K562 (cell line): ENCODE results near the gene CNPY3. TPM values are rescaled to one million over a fixed set of nuclear protein-coding genes. Genes with fewer than 3 reads are reported as not detected.

Experiments
- BMI1 ChIP-seq: fragments of 150-350 bp; IDR thresholded peaks from 2 replicates; pipeline ENCODE4 v1.6.1; 2014; ENCODE audit warnings: low read length
- CBFA2T2 ChIP-seq: fragments of 450-650 bp; conservative IDR thresholded peaks from 2 replicates; pipeline ENCODE4 v1.6.1; 2017; ENCODE audit warnings: mild to moderate bottlenecking
- HDAC3 ChIP-seq: fragments of 450-650 bp; IDR thresholded peaks from 2 replicates; pipeline ENCODE4 v1.6.1; 2018; ENCODE audit warnings: borderline replicate concordance, mild to moderate bottlenecking, moderate library complexity; ENCODE audit not compliant: partially characterized antibody
- HIVEP1 ChIP-seq: fragments of 250-450 bp; sonication (Bioruptor Pico); IDR thresholded peaks from 2 replicates; pipeline ENCODE4 v1.4.0; 2020; ENCODE audit warnings: mild to moderate bottlenecking
- ILF3 ChIP-seq: fragments of 450-650 bp; IDR thresholded peaks from 2 replicates; pipeline ENCODE4 v1.6.1; 2018; ENCODE audit warnings: antibody characterized with exemption, mild to moderate bottlenecking, moderate library complexity, borderline replicate concordance
- NRF1 ChIP-seq, 2 experiments: fragments of 450-650 bp; IDR thresholded peaks in 1 of 2; conservative IDR thresholded peaks in 1 of 2; 2 replicates each; pipeline ENCODE4 v1.6.1; 2014; ENCODE audit warnings: mild to moderate bottlenecking in 2 of 2
- SMARCB1 ChIP-seq: IDR thresholded peaks from 2 replicates; pipeline ENCODE4 v1.6.1; 2011; ENCODE audit warnings: improper control_type of control experiment, low read depth; ENCODE audit not compliant: insufficient read length
- TCF7 ChIP-seq: sonication (generic); IDR thresholded peaks from 2 replicates; pipeline ENCODE4 v1.6.1; 2016; ENCODE audit warnings: antibody characterized with exemption, borderline replicate concordance
- XRCC3 ChIP-seq: fragments of 450-650 bp; IDR thresholded peaks from 2 replicates; pipeline ENCODE4 v1.6.1; 2017; ENCODE audit warnings: mild to moderate bottlenecking, moderate library complexity
- ZBED1 ChIP-seq: IDR thresholded peaks from 2 replicates; pipeline ENCODE4 v1.6.1; 2014
- ZNF347 ChIP-seq: fragments of 450-650 bp; formaldehyde crosslinking; IDR thresholded peaks from 2 replicates; pipeline ENCODE4 v1.4.0; 2020; ENCODE audit warnings: low read depth, mild to moderate bottlenecking, moderate library complexity
- polyA plus RNA-seq, 8 experiments: library from polyadenylated mRNA; depleted of rRNA in 4 of 8; stranded (reverse) in 5 of 8; unstranded in 3 of 8; fragments of >200 nt; fragmentation: Nextera tagmentation in 2 of 8; fragmentation: Illumina TruSeq in 1 of 8; extraction: Ambion mirVana in 2 of 8; extraction: Trizol in 1 of 8; gene quantifications; 2 replicates each; pipeline versions ENCODE4 v1.2.1 to v1.2.3, GENCODE V29; 2011 to 2014; ENCODE audit warnings: inconsistent platforms in 1 of 8, missing spikeins in 1 of 8
- total RNA-seq, 7 experiments: library from RNA; depleted of rRNA in 6 of 7; stranded (reverse); fragments of >200 nt in 6 of 7; fragmentation: Illumina TruSeq in 2 of 7; extraction: Trizol in 2 of 7; gene quantifications; 2 replicates each; pipeline versions ENCODE4 v1.2.1 to v1.2.3, GENCODE V29; 2011 to 2021; ENCODE audit warnings: low replicate concordance in 1 of 7
- TF ChIP-seq, protein P1 (sequence below): sonication (generic); formaldehyde crosslinking; IDR thresholded peaks from 2 replicates; pipeline ENCODE4 v1.9.0; 2022; ENCODE audit warnings: mild to moderate bottlenecking, missing genetic modification reagents
- TF ChIP-seq, protein P2 (sequence below): fragments of 450-650 bp; IDR thresholded peaks from 2 replicates; pipeline ENCODE4 v1.6.1; 2018; ENCODE audit not compliant: partially characterized antibody
- TF ChIP-seq, protein P3 (sequence below): fragments of 450-650 bp; IDR thresholded peaks from 2 replicates; pipeline ENCODE4 v1.6.1; 2016; ENCODE audit warnings: low read depth, mild to moderate bottlenecking, moderate library complexity
- TF ChIP-seq, protein P4 (sequence below): fragments of 250-450 bp; sonication (Bioruptor Pico); IDR thresholded peaks from 2 replicates; pipeline ENCODE4 v1.5.0; 2021
- TF ChIP-seq, protein P5 (sequence below): fragments of 250-450 bp; sonication (Bioruptor Pico); IDR thresholded peaks from 2 replicates; pipeline ENCODE4 v1.5.0; 2021; ENCODE audit warnings: mild to moderate bottlenecking, borderline replicate concordance
- TF ChIP-seq, protein P6 (sequence below), 2 experiments: fragments of 450-650 bp; conservative IDR thresholded peaks; 2 replicates each; pipeline ENCODE4 v1.6.1; 2017; ENCODE audit warnings: mild to moderate bottlenecking in 2 of 2, moderate library complexity in 2 of 2

Gene CNPY3
- total and polyA plus RNA-seq, 9 of the 15 experiments (the other 6 are each of a cell fraction or from before 2014, with no cell fraction given): 2.4 to 37.4 (median 21.2) TPM

DNA sequence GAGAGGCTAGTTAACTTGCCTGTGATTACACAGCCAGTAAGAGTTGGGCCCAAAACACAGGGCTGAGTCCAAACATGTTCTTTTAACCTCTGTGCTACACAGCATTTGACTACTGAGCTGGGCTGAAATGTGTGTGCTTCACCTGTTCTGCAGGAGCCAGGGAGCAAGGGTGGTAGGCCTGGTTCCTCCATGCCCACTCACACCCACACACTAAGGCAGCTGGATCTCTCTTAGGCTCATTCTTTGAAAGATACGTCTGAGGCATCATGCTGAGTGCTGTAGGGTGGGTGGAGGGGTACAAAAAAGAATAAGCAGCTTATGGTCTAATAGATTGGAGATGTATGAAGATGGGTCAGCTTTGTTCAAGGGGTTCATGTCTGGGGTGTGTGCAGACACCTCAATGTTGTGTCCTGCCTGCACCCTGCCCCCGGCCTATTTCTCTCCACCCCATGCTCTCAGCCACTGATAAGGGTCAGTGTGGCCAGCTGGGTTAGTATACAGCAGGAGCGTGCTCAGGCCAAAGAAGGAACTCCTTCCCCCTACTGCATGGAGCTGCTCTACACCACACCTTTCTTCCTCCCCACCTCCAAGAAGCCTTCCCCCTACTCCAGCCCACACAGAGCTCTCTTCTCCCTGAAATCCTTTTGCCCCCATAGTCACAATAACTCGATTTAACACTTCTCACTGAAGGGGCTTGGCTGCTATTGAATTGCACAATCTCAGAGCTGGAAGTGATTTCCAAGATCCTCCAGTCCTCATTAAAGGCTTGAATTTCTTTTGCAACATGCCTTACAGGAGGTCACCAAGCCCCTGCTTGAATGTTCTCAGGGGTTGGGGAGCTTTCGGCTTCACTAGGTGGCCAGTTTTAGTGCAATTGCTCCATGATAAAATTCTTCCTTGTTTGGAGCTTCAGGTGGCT, 58.5 kb downstream of the CNPY3 start (continued):
- TF ChIP-seq, protein P1, sequence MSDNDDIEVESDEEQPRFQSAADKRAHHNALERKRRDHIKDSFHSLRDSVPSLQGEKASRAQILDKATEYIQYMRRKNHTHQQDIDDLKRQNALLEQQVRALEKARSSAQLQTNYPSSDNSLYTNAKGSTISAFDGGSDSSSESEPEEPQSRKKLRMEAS (CRISPR knock-in tag): peak; percentile 22; the same call in 1 of the 2 replicates
- TF ChIP-seq HIVEP1 (CRISPR knock-in tag) (no peak), XRCC3 (no peak), BMI1 (no peak), NRF1 (conservative IDR thresholded peaks at IDR 0.05 in 1 of 2, IDR thresholded peaks at IDR 0.05 in 1 of 2) (peak; percentile 64 to 72), SMARCB1 (no peak), TCF7 (no peak), ILF3 (no peak), CBFA2T2 (no peak), ZNF347 (CRISPR knock-in tag) (no peak), HDAC3 (no peak), ZBED1 (no peak)
- TF ChIP-seq, protein P2, sequence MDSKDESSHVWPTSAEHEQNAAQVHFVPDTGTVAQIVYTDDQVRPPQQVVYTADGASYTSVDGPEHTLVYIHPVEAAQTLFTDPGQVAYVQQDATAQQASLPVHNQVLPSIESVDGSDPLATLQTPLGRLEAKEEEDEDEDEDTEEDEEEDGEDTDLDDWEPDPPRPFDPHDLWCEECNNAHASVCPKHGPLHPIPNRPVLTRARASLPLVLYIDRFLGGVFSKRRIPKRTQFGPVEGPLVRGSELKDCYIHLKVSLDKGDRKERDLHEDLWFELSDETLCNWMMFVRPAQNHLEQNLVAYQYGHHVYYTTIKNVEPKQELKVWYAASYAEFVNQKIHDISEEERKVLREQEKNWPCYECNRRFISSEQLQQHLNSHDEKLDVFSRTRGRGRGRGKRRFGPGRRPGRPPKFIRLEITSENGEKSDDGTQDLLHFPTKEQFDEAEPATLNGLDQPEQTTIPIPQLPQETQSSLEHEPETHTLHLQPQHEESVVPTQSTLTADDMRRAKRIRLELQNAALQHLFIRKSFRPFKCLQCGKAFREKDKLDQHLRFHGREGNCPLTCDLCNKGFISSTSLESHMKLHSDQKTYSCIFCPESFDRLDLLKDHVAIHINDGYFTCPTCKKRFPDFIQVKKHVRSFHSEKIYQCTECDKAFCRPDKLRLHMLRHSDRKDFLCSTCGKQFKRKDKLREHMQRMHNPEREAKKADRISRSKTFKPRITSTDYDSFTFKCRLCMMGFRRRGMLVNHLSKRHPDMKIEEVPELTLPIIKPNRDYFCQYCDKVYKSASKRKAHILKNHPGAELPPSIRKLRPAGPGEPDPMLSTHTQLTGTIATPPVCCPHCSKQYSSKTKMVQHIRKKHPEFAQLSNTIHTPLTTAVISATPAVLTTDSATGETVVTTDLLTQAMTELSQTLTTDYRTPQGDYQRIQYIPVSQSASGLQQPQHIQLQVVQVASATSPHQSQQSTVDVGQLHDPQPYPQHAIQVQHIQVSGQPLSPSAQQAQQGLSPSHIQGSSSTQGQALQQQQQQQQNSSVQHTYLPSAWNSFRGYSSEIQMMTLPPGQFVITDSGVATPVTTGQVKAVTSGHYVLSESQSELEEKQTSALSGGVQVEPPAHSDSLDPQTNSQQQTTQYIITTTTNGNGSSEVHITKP: no peak
- TF ChIP-seq, protein P3, sequence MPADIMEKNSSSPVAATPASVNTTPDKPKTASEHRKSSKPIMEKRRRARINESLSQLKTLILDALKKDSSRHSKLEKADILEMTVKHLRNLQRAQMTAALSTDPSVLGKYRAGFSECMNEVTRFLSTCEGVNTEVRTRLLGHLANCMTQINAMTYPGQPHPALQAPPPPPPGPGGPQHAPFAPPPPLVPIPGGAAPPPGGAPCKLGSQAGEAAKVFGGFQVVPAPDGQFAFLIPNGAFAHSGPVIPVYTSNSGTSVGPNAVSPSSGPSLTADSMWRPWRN: no peak
- TF ChIP-seq, protein P4, sequence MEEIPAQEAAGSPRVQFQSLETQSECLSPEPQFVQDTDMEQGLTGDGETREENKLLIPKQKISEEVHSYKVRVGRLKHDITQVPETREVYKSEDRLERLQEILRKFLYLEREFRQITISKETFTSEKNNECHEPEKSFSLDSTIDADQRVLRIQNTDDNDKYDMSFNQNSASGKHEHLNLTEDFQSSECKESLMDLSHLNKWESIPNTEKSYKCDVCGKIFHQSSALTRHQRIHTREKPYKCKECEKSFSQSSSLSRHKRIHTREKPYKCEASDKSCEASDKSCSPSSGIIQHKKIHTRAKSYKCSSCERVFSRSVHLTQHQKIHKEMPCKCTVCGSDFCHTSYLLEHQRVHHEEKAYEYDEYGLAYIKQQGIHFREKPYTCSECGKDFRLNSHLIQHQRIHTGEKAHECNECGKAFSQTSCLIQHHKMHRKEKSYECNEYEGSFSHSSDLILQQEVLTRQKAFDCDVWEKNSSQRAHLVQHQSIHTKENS (CRISPR knock-in tag): no peak
- TF ChIP-seq, protein P5, sequence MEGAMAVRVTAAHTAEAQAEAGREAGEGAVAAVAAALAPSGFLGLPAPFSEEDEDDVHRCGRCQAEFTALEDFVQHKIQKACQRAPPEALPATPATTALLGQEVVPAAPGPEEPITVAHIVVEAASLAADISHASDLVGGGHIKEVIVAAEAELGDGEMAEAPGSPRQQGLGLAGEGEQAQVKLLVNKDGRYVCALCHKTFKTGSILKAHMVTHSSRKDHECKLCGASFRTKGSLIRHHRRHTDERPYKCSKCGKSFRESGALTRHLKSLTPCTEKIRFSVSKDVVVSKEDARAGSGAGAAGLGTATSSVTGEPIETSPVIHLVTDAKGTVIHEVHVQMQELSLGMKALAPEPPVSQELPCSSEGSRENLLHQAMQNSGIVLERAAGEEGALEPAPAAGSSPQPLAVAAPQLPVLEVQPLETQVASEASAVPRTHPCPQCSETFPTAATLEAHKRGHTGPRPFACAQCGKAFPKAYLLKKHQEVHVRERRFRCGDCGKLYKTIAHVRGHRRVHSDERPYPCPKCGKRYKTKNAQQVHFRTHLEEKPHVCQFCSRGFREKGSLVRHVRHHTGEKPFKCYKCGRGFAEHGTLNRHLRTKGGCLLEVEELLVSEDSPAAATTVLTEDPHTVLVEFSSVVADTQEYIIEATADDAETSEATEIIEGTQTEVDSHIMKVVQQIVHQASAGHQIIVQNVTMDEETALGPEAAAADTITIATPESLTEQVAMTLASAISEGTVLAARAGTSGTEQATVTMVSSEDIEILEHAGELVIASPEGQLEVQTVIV (CRISPR knock-in tag): no peak
- TF ChIP-seq, protein P6, sequence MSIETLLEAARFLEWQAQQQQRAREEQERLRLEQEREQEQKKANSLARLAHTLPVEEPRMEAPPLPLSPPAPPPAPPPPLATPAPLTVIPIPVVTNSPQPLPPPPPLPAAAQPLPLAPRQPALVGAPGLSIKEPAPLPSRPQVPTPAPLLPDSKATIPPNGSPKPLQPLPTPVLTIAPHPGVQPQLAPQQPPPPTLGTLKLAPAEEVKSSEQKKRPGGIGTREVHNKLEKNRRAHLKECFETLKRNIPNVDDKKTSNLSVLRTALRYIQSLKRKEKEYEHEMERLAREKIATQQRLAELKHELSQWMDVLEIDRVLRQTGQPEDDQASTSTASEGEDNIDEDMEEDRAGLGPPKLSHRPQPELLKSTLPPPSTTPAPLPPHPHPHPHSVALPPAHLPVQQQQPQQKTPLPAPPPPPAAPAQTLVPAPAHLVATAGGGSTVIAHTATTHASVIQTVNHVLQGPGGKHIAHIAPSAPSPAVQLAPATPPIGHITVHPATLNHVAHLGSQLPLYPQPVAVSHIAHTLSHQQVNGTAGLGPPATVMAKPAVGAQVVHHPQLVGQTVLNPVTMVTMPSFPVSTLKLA (conservative IDR thresholded peaks at IDR 0.05): peak; percentile 81 to 94; a peak in 3 of 4 replicates
